Breast epithelium (tissue), 4 donors: ENCODE results near the gene FOXL2. TPM values are rescaled to one million over a fixed set of nuclear protein-coding genes. Genes with fewer than 3 reads are reported as not detected.

Source experiments
- DNase-seq, 2 donors: peaks; one replicate each; pipeline ENCODE4 v3.0.0-alpha.2; 2019; ENCODE audit warnings: low spot score in 2 of 2
- H3K27ac ChIP-seq, 2 donors: fragments of 200-600 bp; sonication (generic) in 1 of 2; one replicate each; pipeline ENCODE4 v1.5.1; 2016 to 2019; ENCODE audit warnings: mild to moderate bottlenecking in 1 of 2
- H3K27me3 ChIP-seq, 2 donors: fragments of 200-600 bp; sonication (generic) in 1 of 2; one replicate each; pipeline versions ENCODE4 v1.5.1 to v1.6.0; 2017 to 2019; ENCODE audit warnings: control low read depth in 1 of 2, mild to moderate bottlenecking in 1 of 2
- H3K36me3 ChIP-seq: fragments of 200-600 bp; one replicate; pipeline ENCODE4 v1.5.1; 2019
- H3K4me1 ChIP-seq, 2 donors: fragments of 200-600 bp; sonication (generic); one replicate each; pipeline ENCODE4 v1.5.1; 2016 to 2019; ENCODE audit warnings: control low read depth in 1 of 2
- H3K4me3 ChIP-seq, 3 donors: fragments of 200-600 bp; sonication (generic); 1 replicate in 2 of 3; 2 replicates in 1 of 3; pipeline ENCODE4 v1.5.1; 2016 to 2019; ENCODE audit warnings: mild to moderate bottlenecking in 3 of 3, moderate library complexity in 2 of 3
- H3K9me3 ChIP-seq, 2 donors: fragments of 200-600 bp; sonication (generic) in 1 of 2; one replicate each; pipeline ENCODE4 v1.5.1; 2016 to 2019; ENCODE audit warnings: control low read depth in 1 of 2
- POLR2A ChIP-seq: fragments of 450-650 bp; IDR thresholded peaks from one replicate; pipeline ENCODE4 v1.6.1; 2016; ENCODE audit warnings: antibody characterized with exemption, mild to moderate bottlenecking, moderate library complexity
- POLR2AphosphoS5 ChIP-seq, 3 donors: sonication (generic); formaldehyde crosslinking; IDR thresholded peaks; one replicate each; pipeline ENCODE4 v1.6.1; 2017; ENCODE audit warnings: antibody characterized with exemption in 3 of 3
- intact Hi-C: fragments of 100-400 bp; cut with DNase I; formaldehyde crosslinking; loops from one replicate; pipeline ENCODE4 v1.15.1; 2023; ENCODE audit warnings: low total_unique reads
- total RNA-seq, 3 donors: library from RNA; depleted of rRNA; stranded (reverse); fragments of >200 nt; gene quantifications; one replicate each; pipeline ENCODE4 v1.1.0, GENCODE V29; 2016
- TF ChIP-seq, protein P1 (sequence below), 3 donors: fragments of 450-650 bp; IDR thresholded peaks; one replicate each; pipeline ENCODE4 v1.5.1; 2016 to 2017; ENCODE audit warnings: antibody characterized with exemption in 3 of 3, mild to moderate bottlenecking in 3 of 3, moderate library complexity in 3 of 3

Gene FOXL2
- total RNA-seq, 3 donors from 2014 or later, result 0.33 TPM; not detected in 2

DNA sequence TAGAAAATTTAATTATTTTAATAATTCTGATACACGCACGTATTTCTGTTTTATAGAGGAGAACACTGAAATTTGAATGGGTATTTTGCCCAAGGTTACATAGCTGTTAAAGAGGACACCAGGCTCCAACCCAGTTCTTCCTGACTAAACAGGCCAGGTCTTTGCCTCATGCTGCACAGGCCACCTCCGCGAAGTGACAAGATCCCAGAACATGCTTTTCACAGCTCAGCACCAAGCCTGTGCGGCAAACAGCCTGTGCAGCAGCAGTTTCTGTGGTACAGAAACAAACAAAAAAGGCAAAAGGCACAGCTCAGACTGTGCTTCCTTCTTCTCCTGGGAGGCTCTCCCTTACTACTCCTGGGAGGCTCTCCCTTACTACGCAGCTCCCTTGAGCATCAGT, 6.5 kb downstream of the FOXL2 start:
- no peak for DNase-seq
- intact Hi-C loops, result loop anchor here (10.0 kb wide), 1 partner anchor 384 kb away; no protein-coding TSS in a partner anchor
- peaks cover 13 to 98% of the 10 kb centered on the region in 2 donors for H3K27me3 ChIP-seq
- no peaks in the 10 kb centered on the region for H3K36me3 ChIP-seq
- H3K9me3 ChIP-seq, result no peaks in the 10 kb centered on the region
- H3K4me3 ChIP-seq, result no peak overlapping the region
- TF ChIP-seq, protein P1, sequence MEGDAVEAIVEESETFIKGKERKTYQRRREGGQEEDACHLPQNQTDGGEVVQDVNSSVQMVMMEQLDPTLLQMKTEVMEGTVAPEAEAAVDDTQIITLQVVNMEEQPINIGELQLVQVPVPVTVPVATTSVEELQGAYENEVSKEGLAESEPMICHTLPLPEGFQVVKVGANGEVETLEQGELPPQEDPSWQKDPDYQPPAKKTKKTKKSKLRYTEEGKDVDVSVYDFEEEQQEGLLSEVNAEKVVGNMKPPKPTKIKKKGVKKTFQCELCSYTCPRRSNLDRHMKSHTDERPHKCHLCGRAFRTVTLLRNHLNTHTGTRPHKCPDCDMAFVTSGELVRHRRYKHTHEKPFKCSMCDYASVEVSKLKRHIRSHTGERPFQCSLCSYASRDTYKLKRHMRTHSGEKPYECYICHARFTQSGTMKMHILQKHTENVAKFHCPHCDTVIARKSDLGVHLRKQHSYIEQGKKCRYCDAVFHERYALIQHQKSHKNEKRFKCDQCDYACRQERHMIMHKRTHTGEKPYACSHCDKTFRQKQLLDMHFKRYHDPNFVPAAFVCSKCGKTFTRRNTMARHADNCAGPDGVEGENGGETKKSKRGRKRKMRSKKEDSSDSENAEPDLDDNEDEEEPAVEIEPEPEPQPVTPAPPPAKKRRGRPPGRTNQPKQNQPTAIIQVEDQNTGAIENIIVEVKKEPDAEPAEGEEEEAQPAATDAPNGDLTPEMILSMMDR (IDR thresholded peaks at IDR 0.05), result no peak
- TF ChIP-seq POLR2AphosphoS5 (IDR thresholded peaks at IDR 0.05), result no peak
- no peak for TF ChIP-seq POLR2A
- peaks cover 0 to 21% of the 10 kb centered on the region in 2 donors for H3K4me1 ChIP-seq
- H3K27ac ChIP-seq, result no peak overlapping the region

DNA sequence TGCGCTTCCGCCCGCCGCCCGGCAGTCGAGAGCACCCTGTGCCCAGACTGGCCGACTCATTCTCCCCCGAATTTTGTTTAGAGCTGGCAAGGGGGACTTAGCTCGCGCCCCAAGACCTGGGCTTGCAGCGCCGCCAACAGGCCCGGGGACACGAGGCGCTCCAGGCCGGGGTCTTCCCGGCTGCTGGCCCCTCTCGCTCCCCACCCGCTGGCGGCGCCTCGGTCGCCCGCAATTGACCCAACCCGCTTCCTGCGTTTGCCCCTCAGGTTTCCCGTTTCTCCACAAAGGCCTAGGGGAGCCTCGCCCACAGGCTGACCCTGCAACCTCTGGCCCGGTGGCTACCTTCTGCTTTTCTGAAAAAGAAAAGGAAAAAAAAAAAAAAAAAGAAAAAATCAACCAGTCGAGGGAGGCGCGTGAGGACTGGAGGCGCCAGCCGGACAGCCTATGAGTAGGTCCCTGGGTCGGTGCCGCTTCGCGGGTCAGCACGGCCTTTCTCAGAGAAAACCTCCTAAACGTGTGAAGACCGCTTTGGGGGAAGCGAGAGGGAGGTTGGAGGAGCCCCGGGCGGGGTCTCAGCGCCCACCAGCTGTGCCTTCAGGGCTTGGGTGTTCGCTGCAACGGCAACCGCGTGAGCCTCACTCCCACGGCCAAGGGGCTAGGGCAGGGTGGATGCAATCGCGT, 7.2 kb downstream of the FOXL2 start:
- TF ChIP-seq, protein P1 (IDR thresholded peaks at IDR 0.05), result no peak
- TF ChIP-seq POLR2A (no peak), POLR2AphosphoS5 (IDR thresholded peaks at IDR 0.05) (no peak)
- Histone ChIP-seq H3K9me3 (no peaks in the 10 kb centered on the region), H3K36me3 (no peaks in the 10 kb centered on the region), H3K27me3 (peaks cover 13 to 91% of the 10 kb centered on the region in 2 donors), H3K4me1 (peaks cover 0 to 21% of the 10 kb centered on the region in 2 donors), H3K4me3 (no peak overlapping the region), H3K27ac (no peak overlapping the region)
- intact Hi-C loops, result loop anchor here (10.0 kb wide), 1 partner anchor 385 kb away; no protein-coding TSS in a partner anchor
- no peak for DNase-seq

DNA sequence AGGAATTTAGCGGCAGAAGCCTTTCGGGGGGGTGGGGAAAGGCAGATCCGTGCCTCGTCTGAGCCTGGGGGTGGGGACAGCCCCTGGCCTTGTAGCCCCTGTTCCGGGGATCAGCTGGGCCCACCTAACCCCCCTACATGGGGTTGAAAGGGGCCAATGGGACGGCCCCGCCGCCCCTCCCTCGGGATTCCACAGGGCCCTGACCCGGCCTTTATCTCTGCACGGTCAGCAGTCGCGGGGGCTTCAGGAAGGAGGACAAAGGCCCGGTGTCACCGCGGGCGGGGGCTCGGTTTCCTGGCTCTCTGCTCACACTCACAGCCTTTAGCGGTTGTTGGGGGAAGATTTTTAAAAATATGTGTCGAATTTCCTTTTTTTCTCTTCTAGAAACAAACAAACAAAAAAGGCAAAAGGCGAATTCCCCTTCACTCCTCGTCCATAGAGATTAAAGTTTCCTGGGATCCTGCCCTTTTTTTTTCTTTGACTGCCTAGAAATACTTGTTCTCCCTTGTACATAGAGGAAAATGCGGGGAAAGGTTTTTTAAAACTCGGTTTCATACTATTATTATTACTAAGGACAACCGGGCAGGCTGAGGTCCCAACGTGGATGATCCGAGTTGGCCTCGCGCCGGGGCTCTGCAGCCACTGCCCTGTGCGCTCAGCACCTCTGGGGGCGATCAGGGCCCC, 7.9 kb downstream of the FOXL2 start:
- no peak overlapping the region for H3K27ac ChIP-seq
- intact Hi-C loops, result no loop called here
- peaks cover 0 to 21% of the 10 kb centered on the region in 2 donors for H3K4me1 ChIP-seq
- H3K27me3 ChIP-seq, result peaks cover 13 to 89% of the 10 kb centered on the region in 2 donors
- no peaks in the 10 kb centered on the region for H3K36me3 ChIP-seq
- H3K4me3 ChIP-seq, result peak overlapping the region in 1 of 3 donors; percentile 34
- no peaks in the 10 kb centered on the region for H3K9me3 ChIP-seq
- TF ChIP-seq POLR2A, result no peak
- TF ChIP-seq, protein P1 (IDR thresholded peaks at IDR 0.05), result no peak
- TF ChIP-seq POLR2AphosphoS5 (IDR thresholded peaks at IDR 0.05), result no peak
- DNase-seq, result no peak

DNA sequence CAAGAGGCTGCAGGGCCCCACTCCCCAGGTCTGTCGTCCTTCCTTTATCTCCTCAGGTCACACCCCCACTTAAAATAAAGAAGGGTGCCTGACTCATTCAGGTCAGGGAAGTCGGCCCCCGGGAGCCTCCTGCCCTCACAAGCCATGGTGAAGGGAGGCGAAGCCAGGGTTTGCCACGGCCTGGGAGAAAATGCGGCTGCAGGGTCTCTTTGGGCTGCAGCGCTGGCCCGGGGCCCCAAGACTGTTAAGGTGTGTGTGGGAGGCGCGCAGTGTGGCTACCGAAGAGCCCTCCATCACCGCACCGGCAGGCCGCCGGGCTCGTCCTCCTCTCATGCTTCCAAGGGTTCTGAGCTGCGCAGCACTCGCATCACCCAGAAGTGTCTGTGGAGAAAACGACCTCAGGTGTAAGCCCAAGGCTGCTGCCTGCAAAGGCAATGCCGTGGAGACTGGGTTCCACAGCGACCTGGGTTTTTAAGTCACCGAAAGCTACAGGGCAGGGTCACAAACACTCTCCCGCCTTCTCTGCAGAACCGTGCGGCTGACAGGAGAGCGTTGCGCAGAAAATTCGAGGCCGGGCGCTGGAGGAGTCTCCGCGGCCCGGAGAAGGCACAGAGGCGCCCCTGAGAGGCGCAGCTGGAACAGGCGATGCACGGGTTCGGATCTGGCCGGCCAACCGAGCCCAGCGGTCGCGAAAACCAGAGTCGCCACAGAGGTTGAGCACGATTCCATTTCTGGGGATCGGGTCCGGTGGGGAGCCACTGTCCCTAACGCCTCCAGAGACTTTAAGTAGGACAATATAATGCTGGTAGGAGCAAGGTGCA, 8.7 kb downstream of the FOXL2 start:
- Histone ChIP-seq H3K27ac (no peak overlapping the region), H3K4me1 (peaks cover 0 to 21% of the 10 kb centered on the region in 2 donors), H3K4me3 (peak overlapping the region in 1 of 3 donors; percentile 34), H3K27me3 (peaks cover 13 to 81% of the 10 kb centered on the region in 2 donors), H3K9me3 (no peaks in the 10 kb centered on the region), H3K36me3 (no peaks in the 10 kb centered on the region)
- intact Hi-C loops, result no loop called here
- TF ChIP-seq, protein P1 (IDR thresholded peaks at IDR 0.05), result no peak
- TF ChIP-seq POLR2A (no peak), POLR2AphosphoS5 (IDR thresholded peaks at IDR 0.05) (no peak)
- DNase-seq, result no peak
